Loucy (cell line): ENCODE data around the gene HAO2.

Source experiments
- CTCF ChIP-seq: fragments of 200-600 bp; sonication (generic); conservative IDR thresholded peaks from 2 replicates; pipeline ENCODE4 v1.5.1; 2014; ENCODE audit warnings: mild to moderate bottlenecking, antibody characterized with exemption, low read length
- EZH2phosphoT487 ChIP-seq: fragments of 200-600 bp; IDR thresholded peaks from 2 replicates; pipeline ENCODE4 v1.6.1; 2018; ENCODE audit warnings: antibody characterized with exemption, mild to moderate bottlenecking, moderate library complexity, borderline replicate concordance

DNA sequence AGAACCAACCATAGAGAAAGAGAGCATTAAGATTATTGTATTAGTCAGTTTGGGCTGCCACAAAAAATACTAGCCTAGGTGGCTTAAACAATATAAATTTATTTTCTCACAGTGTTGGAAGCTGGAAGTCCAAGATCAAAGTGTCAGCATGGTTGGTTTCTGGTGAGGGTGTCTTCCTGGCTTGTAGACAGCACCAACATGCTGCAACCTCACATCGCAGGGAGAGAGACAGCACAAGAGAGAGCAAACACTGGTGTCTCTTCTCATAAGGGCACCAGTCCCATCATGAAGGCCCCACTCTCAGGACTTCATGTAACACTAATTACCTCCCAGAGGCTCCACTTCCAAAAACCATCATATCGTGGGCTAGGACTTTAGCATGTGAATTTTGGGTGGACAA is 30.6 kb upstream of the HAO2 start:
- no peak for TF ChIP-seq CTCF
- no peak for TF ChIP-seq EZH2phosphoT487
